ENCODE measurements around the gene POLDIP2.

The POLDIP2 gene, protein sequence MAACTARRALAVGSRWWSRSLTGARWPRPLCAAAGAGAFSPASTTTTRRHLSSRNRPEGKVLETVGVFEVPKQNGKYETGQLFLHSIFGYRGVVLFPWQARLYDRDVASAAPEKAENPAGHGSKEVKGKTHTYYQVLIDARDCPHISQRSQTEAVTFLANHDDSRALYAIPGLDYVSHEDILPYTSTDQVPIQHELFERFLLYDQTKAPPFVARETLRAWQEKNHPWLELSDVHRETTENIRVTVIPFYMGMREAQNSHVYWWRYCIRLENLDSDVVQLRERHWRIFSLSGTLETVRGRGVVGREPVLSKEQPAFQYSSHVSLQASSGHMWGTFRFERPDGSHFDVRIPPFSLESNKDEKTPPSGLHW

DNA sequence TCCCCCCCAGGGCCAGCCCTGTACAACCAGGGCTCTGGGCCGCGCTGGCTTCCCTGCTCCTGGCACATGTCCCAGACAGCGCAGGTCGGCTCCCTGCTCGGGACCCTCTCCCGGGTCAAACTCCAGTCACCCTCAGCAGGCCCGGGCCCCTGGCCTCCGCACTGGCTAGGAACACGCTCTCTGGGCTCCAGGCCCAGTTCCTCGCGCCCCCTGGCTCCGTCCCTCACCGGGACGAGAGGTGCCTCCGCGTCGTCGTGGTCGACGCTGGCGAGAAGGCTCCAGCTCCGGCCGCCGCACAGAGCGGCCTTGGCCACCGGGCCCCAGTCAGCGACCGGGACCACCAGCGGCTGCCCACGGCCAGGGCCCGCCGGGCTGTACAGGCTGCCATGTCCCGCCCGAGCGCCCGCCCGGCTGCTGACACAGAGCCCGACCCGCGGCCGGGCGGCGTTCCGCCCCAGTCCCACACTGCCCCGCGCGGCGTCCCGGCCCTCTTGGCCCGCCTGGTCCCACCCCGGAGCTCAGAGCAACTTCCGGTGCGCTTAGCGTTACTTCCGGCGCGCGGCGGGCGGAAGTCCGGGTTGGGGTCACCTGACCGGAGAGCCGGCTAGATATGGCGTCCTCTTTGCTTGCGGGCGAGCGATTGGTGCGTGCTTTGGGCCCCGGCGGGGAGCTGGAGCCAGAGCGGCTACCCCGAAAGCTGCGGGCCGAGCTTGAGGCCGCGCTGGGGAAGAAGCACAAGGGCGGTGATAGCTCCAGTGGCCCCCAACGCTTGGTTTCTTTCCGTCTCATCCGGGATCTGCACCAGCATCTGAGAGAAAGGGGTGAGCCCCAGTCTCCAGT is at the start of gene POLDIP2:
POLDIP2 (minus strand) TSS at position 467 of the 840 bp plus-strand sequence; CDS start at position 388, 79 bp downstream.
- TF ChIP-seq YY1 (IDR thresholded peaks at IDR 0.05; ENCODE audit: insufficient read depth, insufficient read length) (peak; percentile 75), SUZ12 (IDR thresholded peaks at IDR 0.05; ENCODE audit: extremely low read depth, insufficient read depth, insufficient read length) (no peak)
- H3K36me3 ChIP-seq (ENCODE audit: insufficient read depth, insufficient read length, low read length), result peaks cover 68% of the 10 kb centered on the region
- peak within 1 kb of the TSS; percentile 99 for H3K9ac ChIP-seq (ENCODE audit: insufficient read length, low read depth)
- no peaks in the 10 kb centered on the region for H3K27me3 ChIP-seq (ENCODE audit: insufficient read depth, insufficient read length)
- H3K4me3 ChIP-seq (ENCODE audit: insufficient read length, low read depth), result peak within 1 kb of the TSS; percentile 93
- DNase-seq (ENCODE audit: low read depth, low spot score), result peak; percentile 82
- H3K4me1 ChIP-seq (ENCODE audit: insufficient read depth, insufficient read length), result no peaks in the 10 kb centered on the region
- H3K9me3 ChIP-seq (ENCODE audit: insufficient read depth, low read length), result no peaks in the 10 kb centered on the region

DNA sequence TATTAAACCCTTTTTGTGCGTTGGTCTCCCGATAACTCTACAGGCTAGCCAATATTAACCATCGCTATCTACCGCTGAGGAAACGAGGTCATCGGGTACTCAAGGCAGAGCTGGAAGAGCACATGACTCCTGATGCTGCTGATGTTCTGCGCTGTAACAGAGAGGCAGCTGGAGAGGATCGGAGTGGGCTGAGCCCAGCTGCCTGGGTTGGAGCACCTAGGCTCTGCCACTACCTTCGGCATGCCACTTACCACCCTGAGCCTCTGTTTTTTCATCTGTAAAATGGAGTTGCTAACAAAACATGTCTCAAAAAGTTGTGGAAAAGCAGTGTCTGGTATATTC is 49.1 kb upstream of the POLDIP2 start:
- Histone ChIP-seq H3K4me3 (ENCODE audit: insufficient read length, low read depth) (peak overlapping the region; percentile 62), H3K9ac (ENCODE audit: insufficient read length, low read depth) (peak overlapping the region; percentile 74)

DNA sequence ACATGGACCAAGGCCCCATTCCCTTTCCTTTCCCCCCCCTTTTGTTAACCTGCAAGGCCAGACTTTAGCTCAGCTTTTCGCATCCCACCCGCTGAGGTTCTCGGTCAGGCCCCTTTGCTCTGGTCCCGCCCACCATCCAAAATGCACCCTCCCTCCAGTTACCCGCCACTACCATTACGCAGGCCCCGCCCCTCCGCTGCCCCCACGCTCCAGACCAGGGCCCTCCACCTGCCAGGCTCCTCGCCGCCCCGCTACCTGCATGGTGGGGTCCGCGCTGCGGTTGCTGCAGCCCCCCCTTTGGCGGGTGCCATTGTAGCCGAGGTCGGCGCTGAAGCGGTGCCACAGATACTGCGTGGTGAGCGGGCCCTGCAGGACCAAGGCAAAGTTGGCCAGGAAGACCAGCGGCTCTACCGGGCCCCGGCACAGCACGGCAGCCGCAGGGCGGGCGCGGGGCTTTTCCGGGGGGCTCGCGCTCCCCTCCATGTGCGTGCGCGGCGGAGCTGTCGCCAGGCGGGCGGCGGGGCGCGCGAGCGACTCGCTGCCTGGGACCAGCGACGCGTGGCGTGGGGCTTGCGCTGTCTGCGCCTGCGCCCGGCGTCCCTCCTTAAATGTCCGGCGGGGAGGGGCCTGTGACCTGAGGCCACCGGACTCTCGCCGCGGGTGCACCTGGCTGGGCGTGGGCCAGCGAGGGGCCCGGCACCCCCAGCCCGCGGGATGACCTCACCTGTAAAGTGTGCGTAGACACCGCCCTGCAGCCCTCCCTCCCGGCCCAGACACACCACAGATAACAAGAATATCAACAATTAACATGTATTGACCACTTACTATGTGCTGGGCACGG is 48.5 kb upstream of the POLDIP2 start, which contains the start of gene SLC46A1:
SLC46A1 (minus strand) TSS at position 581 of the 841 bp plus-strand sequence; CDS start at position 483, 98 bp downstream.
- Histone ChIP-seq H3K9me3 (ENCODE audit: insufficient read depth, low read length) (no peaks in the 10 kb centered on the region), H3K27me3 (ENCODE audit: insufficient read depth, insufficient read length) (peaks cover 44% of the 10 kb centered on the region), H3K36me3 (ENCODE audit: insufficient read depth, insufficient read length, low read length) (peaks cover 11% of the 10 kb centered on the region), H3K9ac (ENCODE audit: insufficient read length, low read depth) (peak within 1 kb of the TSS; percentile 74), H3K4me3 (ENCODE audit: insufficient read length, low read depth) (peak within 1 kb of the TSS; percentile 62), H3K4me1 (ENCODE audit: insufficient read depth, insufficient read length) (peaks cover 11% of the 10 kb centered on the region)
- TF ChIP-seq SUZ12 (IDR thresholded peaks at IDR 0.05; ENCODE audit: extremely low read depth, insufficient read depth, insufficient read length) (no peak), ZNF274 (IDR thresholded peaks at IDR 0.05; ENCODE audit: low read depth, low read length) (no peak), YY1 (IDR thresholded peaks at IDR 0.05; ENCODE audit: insufficient read depth, insufficient read length) (no peak)
- DNase-seq (ENCODE audit: low read depth, low spot score), result no peak

More for the DNA sequence above, 49.1 kb upstream of the POLDIP2 start:
- H3K36me3 ChIP-seq (ENCODE audit: insufficient read depth, insufficient read length, low read length), result peaks cover 8% of the 10 kb centered on the region
- H3K4me1 ChIP-seq (ENCODE audit: insufficient read depth, insufficient read length), result peaks cover 11% of the 10 kb centered on the region
- H3K27me3 ChIP-seq (ENCODE audit: insufficient read depth, insufficient read length), result peaks cover 38% of the 10 kb centered on the region
- DNase-seq (ENCODE audit: low read depth, low spot score), result no peak
- no peaks in the 10 kb centered on the region for H3K9me3 ChIP-seq (ENCODE audit: insufficient read depth, low read length)
- TF ChIP-seq YY1 (IDR thresholded peaks at IDR 0.05; ENCODE audit: insufficient read depth, insufficient read length) (no peak), ZNF274 (IDR thresholded peaks at IDR 0.05; ENCODE audit: low read depth, low read length) (no peak)

DNA sequence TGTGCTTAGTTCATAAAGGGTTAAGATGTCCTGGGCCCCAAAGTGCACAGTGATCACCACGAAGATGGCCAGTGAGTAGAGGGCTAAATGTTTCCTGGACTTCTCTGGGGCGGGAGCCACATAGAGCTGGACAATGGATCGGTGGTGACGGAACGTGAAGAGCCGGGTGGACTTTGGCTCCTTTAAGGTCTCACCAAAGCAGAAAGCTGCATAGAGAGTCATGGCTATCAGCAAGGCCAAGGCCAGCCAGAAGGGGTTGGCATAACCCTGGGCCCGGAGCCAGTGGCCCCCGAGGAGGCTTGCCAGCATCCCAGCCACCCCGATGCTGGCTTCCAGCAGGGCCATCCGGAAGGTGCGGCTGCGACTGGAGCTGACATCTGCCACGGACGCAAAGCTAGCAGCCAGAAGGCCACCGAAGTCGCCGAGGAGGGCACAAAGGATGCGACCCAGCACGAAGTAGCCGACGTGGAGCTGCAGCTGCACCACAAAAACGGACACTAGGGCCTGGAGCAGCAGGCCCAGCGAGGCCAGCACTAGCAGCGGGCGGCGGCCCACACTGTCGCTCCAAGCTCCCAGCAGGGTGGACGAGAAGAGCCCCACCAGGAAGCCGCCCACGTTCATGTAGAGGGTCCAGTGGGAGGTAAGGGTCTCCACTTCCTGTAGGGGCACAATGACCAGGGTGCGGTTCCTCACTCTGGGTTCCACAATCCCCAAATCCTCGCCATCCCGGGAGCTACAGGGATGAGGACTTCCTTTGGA is 47.7 kb upstream of the POLDIP2 start:
- H3K36me3 ChIP-seq (ENCODE audit: insufficient read depth, insufficient read length, low read length), result peaks cover 19% of the 10 kb centered on the region
- peaks cover 11% of the 10 kb centered on the region for H3K4me1 ChIP-seq (ENCODE audit: insufficient read depth, insufficient read length)
- H3K27me3 ChIP-seq (ENCODE audit: insufficient read depth, insufficient read length), result peaks cover 53% of the 10 kb centered on the region
- peak overlapping the region; percentile 74 for H3K9ac ChIP-seq (ENCODE audit: insufficient read length, low read depth)
- DNase-seq (ENCODE audit: low read depth, low spot score), result no peak
- H3K9me3 ChIP-seq (ENCODE audit: insufficient read depth, low read length), result no peaks in the 10 kb centered on the region
- peak overlapping the region; percentile 62 for H3K4me3 ChIP-seq (ENCODE audit: insufficient read length, low read depth)
- TF ChIP-seq SUZ12 (IDR thresholded peaks at IDR 0.05; ENCODE audit: extremely low read depth, insufficient read depth, insufficient read length) (no peak), YY1 (IDR thresholded peaks at IDR 0.05; ENCODE audit: insufficient read depth, insufficient read length) (no peak), ZNF274 (IDR thresholded peaks at IDR 0.05; ENCODE audit: low read depth, low read length) (no peak)

DNA sequence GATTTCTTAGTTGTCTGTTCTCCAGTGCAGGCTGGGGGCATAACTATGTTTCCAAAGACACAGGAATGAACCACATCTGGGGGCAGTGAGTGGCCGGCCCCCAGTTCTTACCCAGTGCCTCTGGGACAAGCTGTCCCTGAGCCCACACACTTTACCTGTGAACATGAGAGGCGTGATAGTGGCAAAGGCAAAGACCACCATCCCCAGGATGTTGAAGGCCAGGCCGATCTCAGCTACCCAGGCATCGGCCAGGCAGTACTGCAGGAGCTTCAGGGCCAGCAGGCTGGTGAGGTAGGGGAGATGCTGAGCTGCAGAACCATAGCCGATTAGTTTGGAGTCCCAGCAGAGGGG is 47.1 kb upstream of the POLDIP2 start:
- H3K36me3 ChIP-seq (ENCODE audit: insufficient read depth, insufficient read length, low read length), result peaks cover 21% of the 10 kb centered on the region
- no peak overlapping the region for H3K9ac ChIP-seq (ENCODE audit: insufficient read length, low read depth)
- peaks cover 58% of the 10 kb centered on the region for H3K27me3 ChIP-seq (ENCODE audit: insufficient read depth, insufficient read length)
- DNase-seq (ENCODE audit: low read depth, low spot score), result no peak
- no peak for TF ChIP-seq YY1 (IDR thresholded peaks at IDR 0.05; ENCODE audit: insufficient read depth, insufficient read length)
- TF ChIP-seq ZNF274 (IDR thresholded peaks at IDR 0.05; ENCODE audit: low read depth, low read length), result no peak
- TF ChIP-seq SUZ12 (IDR thresholded peaks at IDR 0.05; ENCODE audit: extremely low read depth, insufficient read depth, insufficient read length), result no peak
- H3K4me1 ChIP-seq (ENCODE audit: insufficient read depth, insufficient read length), result peaks cover 11% of the 10 kb centered on the region
- H3K9me3 ChIP-seq (ENCODE audit: insufficient read depth, low read length), result no peaks in the 10 kb centered on the region
- no peak overlapping the region for H3K4me3 ChIP-seq (ENCODE audit: insufficient read length, low read depth)

DNA sequence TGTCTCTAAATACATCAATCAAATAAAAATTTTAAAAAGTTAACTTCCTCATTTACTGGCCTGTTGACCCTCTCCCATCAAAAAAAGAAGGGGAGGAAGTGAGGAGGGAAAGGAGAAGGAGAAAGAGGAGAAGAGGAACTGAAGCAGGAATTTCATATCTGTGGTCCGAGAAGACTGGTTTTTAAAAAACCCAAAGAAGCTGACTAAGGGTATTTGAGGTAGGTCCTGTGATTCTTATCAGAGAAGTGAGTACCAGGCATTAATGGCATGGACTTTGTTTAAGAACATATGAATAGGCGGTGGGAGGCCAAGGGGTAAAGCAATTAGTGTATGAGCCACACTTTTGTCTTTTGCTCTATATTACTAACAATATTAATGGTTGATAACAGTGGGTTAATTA is 46.7 kb upstream of the POLDIP2 start:
- DNase-seq (ENCODE audit: low read depth, low spot score), result no peak
- Histone ChIP-seq H3K9ac (ENCODE audit: insufficient read length, low read depth) (no peak overlapping the region), H3K4me1 (ENCODE audit: insufficient read depth, insufficient read length) (peaks cover 11% of the 10 kb centered on the region), H3K9me3 (ENCODE audit: insufficient read depth, low read length) (no peaks in the 10 kb centered on the region), H3K36me3 (ENCODE audit: insufficient read depth, insufficient read length, low read length) (peaks cover 25% of the 10 kb centered on the region), H3K4me3 (ENCODE audit: insufficient read length, low read depth) (no peak overlapping the region), H3K27me3 (ENCODE audit: insufficient read depth, insufficient read length) (peaks cover 63% of the 10 kb centered on the region)
- TF ChIP-seq ZNF274 (IDR thresholded peaks at IDR 0.05; ENCODE audit: low read depth, low read length), result no peak
- no peak for TF ChIP-seq SUZ12 (IDR thresholded peaks at IDR 0.05; ENCODE audit: extremely low read depth, insufficient read depth, insufficient read length)
- no peak for TF ChIP-seq YY1 (IDR thresholded peaks at IDR 0.05; ENCODE audit: insufficient read depth, insufficient read length)

Measured in NT2/D1 (cell line).